ENCODE measurements around the gene TPCN1.

Gene TPCN1

GRCh38 chr12:113222730-113223531 is 1.7 kb downstream of the TPCN1 start:
- peak in 27 of 51 donors; percentile 11 to 63 (median 37) for DNase-seq

GRCh38 chr12:113224955-113225354 is 3.7 kb downstream of the TPCN1 start:
- no peak for DNase-seq

DNA sequence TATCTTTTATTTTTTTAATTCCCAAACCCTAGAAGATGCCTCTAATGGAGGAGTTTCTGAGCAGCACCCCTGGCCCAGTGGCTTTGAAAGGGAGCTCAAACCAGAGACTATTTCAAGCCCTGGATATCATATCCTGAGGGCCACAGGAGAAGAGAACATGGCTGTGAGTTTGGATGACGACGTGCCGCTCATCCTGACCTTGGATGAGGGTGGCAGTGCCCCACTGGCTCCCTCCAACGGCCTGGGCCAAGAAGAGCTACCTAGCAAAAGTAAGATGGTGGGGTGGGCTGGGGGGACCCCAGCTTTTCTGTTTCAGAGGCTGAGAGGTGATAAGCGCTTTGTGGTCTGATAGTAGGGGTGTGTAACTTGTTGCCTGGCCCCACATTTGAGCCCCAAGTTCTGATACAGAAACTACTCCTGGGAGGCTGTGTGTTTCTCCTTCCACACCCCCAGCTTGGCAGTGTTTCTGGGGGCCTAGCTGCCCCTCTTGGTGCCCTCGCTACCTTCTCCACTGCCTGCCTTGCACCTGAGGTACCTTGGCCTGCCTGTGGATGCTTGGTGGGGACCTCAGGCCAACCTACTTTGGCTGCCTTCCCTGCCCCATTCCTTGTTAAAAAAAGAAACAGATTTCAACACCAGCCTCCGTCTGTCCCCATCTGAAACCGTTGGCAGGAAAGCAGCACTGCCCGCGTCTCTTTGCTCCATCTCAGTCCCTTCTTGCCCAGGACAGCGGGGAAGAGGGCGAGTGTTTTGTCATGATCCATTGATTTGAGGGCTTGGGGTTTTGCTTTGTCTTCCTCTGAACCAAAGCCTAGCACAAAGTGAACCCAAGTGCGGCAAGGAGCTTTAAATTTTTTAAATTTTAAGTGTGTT is 5.7 kb downstream of the TPCN1 start:
- DNase-seq, result peak in 13 of 51 donors; percentile 14 to 58 (median 33)

- DNase-seq, result peak in 3 of 51 donors; percentile 13 to 25 (median 24)
Observed at GRCh38 chr12:113227686-113228391, 6.6 kb downstream of the TPCN1 start.

DNA sequence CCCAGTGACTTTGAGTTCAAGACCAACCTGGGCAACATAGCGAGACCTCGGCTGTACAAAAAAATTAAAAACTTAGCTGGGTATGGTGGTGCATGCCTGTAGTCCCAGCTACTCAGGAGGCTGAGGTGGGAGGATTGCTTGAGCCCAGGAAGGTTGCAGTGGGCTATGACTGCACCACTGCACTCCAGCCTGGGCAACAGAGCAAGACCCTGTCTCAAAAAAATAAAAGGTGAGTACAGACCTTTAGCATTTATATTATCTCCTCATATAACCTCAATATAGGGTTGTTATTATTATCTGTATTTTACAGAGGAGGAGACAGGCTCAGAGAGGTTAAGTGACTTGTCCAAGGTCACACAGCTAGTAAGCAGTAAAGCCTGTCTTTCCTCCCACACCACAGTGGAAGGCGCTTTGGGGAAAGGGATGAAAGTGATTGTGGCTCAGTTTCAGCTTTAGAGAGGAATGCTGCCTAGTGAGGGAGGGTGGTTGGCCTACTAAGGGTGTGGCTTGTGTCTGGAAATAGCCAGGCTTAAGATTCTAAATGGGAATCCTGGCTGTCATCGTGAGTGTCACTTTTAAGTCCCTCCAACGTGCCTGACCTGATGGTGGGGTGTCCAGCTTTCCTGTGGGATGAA is 7.2 kb downstream of the TPCN1 start:
- no peak for DNase-seq

DNA sequence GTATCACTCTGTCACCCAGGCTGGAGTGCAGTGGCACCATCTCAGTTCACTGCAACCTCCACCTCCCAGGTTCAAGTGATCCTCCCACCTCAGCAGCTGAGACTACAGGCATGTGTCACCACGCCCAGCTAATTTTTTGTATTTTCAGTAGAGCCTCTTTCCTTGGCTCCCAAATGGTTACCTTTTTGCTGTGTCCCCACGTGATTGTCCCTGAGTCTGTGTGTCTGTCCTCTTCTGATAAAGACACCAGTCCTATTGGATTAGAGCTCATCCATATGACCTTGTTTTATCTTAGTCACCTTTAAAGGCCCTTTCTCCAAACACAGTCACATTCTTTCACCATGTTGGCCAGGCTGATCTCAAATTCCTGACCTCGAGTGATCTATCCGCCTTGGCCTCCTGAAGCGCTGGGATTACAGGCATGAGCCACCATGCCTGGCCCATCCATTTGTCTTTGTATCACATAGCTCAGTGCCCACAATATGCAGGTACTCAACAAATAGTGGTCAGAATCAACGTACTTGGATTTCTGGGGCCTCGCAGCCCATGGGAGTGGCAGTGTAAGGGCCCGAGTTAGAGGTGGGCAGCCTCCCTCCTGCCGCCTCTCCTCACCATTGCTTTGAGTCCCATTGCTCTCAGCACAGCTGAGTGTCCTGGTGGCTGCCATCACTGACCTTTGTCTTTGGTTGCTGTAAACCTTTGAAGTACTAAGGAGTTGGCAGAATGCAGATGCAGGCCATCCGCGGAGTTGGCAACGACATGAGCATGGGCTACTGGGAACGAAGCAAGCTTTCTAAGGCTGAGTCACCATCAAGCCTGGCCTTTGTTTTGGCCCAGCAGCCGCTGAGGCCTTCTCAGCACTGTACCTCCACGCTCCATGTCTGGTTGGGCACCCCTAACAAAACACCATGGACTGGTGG is 9.3 kb downstream of the TPCN1 start:
- peak in 7 of 51 donors; percentile 13 to 49 (median 32) for DNase-seq

GRCh38 chr12:113231235-113232088 is 10.2 kb downstream of the TPCN1 start:
- no peak for DNase-seq

DNA sequence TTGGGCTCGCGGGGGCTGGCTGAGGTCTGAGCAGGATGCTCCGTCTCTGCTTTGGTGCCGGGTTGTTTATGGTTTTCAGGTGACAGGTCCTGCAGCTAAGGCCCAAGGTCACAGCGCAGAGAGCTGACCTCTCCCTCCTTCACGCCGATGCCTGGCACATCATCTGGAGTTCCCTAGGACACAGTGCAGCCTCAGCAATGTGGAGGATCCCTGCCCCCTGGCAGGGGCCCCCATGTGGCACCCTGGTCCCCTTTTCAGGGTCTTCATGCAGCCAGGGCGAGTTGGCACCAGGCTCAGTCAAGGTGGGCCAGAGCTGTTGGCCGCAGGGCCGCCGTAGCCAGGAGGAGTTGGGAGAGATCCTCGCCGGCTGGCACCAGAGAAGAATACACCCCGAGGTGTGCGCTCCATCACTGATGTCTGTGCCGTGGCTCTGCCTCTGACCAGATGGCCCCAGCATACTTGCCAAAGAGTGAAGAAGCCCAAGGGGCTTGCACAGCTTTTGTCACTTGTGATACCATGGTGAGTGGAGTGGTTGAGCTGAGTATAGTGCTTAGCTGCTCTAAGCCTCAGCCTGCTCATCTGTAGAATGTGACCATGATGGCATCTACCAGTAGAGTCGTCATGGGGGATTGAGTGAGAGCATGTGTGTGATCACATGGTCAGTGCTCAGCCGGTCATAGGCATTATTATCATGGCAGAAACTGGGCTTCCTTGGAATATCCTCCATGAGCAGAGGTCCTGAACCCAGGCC is 11.0 kb downstream of the TPCN1 start:
- no peak for DNase-seq

- peak in 38 of 51 donors; percentile 23 to 81 (median 66) for DNase-seq
Observed at GRCh38 chr12:113232840-113233585, 11.7 kb downstream of the TPCN1 start.

GRCh38 chr12:113233967-113234366 is 12.7 kb downstream of the TPCN1 start:
- no peak for DNase-seq

DNA sequence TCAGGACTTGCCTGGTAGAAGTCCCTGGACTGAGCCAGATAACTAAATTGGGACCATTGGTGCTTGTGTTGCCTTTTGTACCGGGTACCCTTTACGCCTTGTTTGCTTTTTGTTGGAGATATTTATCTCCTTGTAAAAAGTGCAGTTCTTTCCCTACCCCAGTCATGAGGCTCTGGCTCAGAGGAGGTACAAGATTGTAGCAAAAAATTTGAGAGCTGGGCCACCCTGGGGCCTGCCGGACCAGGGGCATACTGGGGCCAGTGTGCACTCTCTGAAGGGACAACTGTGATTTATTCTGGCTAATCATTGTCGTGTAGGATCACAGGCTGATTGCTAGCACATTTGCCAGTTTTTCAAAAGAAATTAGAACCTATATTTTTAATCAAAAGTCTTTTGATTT is 13.2 kb downstream of the TPCN1 start:
- DNase-seq, result no peak

- peak in 11 of 51 donors; percentile 18 to 57 (median 36) for DNase-seq
Observed at GRCh38 chr12:113235976-113236375, 14.7 kb downstream of the TPCN1 start.

DNA sequence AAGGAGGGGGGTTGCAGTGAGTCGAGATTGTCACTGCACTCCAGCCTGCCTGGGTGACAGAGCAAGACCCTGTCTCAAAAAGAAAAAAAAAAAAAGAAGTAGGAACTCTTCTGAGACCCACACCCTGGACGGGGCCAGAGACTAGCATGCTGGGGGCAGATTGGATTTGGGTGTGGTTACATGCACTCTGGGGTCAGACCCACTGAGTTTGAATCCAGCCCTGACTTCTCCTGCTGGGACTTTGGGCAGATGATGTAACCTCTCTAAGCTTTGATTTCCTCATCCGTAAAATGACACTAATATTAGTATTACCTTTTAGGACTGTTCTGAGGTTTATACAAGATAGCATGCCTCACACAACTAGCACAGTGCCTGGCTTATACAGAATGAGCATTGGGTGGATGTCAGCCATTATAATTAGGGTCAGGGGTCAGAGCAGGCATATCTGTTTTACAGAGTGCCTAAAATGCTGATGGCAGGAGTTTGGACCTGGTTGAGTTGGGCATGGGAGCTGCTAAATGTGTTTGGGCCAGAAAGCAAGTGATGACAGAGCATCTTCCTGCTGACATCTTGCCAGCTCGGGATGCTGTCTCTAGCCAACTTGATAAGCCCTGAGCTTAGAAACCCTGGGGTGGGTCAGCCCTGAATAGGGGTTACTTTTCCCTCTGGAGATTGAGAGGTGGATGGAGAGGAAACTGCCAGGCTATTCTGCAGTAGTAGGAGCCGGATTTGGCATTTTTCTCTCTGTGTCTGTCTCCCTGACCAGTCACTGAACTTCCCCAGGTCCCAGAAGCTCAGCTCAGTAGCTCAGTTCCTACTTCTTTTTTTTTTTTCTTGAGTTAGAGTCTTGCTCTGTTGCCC is 15.5 kb downstream of the TPCN1 start:
- DNase-seq, result no peak

GRCh38 chr12:113237748-113238147 is 16.5 kb downstream of the TPCN1 start:
- no peak for DNase-seq

- no peak for DNase-seq
Observed at GRCh38 chr12:113238309-113238708, 17.0 kb downstream of the TPCN1 start.

- DNase-seq, result no peak
Observed at GRCh38 chr12:113239288-113239771, 18.1 kb downstream of the TPCN1 start.
